T47D (cell line): ENCODE measurements around the gene GAS2.

Experiments
- DNase-seq, 2 experiments: peaks; one replicate each; pipeline versions ENCODE4 v3.0.0 to v3.0.0-alpha.2; 2011 to 2012; ENCODE audit warnings: low read depth in 1 of 2, low spot score in 1 of 2
- JUND ChIP-seq: IDR thresholded peaks from 2 replicates; pipeline ENCODE4 v1.6.1; 2012; ENCODE audit warnings: low read depth
- in situ Hi-C: cut with HindIII; loops from 2 replicates; pipeline ENCODE4 v1.10.0; 2016; ENCODE audit warnings: low sequenced_read_pairs, low pct_unique_long_range_greater_than_20kb

The GAS2 gene

GRCh38 chr11:22753416-22753815 lies 87.0 kb downstream of the GAS2 start:
- TF ChIP-seq JUND = no peak
- in situ Hi-C loops = no loop called here
- DNase-seq = peak in 1 of 2 experiments; percentile 19

GRCh38 chr11:22761066-22761465 lies 94.7 kb downstream of the GAS2 start:
- in situ Hi-C loops = no loop called here
- no peak for DNase-seq
- no peak for TF ChIP-seq JUND

GRCh38 chr11:22763166-22763565 lies 96.8 kb downstream of the GAS2 start:
- TF ChIP-seq JUND = no peak
- DNase-seq = no peak
- in situ Hi-C loops = no loop called here

- in situ Hi-C loops = no loop called here
- no peak for TF ChIP-seq JUND
- no peak for DNase-seq
These were observed 98.3 kb downstream of the GAS2 start for GRCh38 chr11:22764735-22765134.

- TF ChIP-seq JUND = no peak
- no peak for DNase-seq
- in situ Hi-C loops = no loop called here
These were observed 101.9 kb downstream of the GAS2 start for GRCh38 chr11:22768281-22768680.

- TF ChIP-seq JUND = no peak
- in situ Hi-C loops = no loop called here
These were observed 102.7 kb downstream of the GAS2 start for GRCh38 chr11:22769081-22769480.

GRCh38 chr11:22774716-22775115 lies 108.3 kb downstream of the GAS2 start:
- in situ Hi-C loops = no loop called here
- DNase-seq = no peak
- TF ChIP-seq JUND = no peak

More at GRCh38 chr11:22769081-22769480, 102.7 kb downstream of the GAS2 start:
- DNase-seq = no peak

- in situ Hi-C loops = no loop called here
These were observed 108.8 kb downstream of the GAS2 start for GRCh38 chr11:22775248-22775647.

GRCh38 chr11:22778642-22779041 lies 112.2 kb downstream of the GAS2 start:
- in situ Hi-C loops = no loop called here
- DNase-seq = peak in 1 of 2 experiments; percentile 54

More at GRCh38 chr11:22775248-22775647, 108.8 kb downstream of the GAS2 start:
- no peak for DNase-seq
- no peak for TF ChIP-seq JUND

GRCh38 chr11:22779850-22780249 lies 113.4 kb downstream of the GAS2 start:
- in situ Hi-C loops = no loop called here
- no peak for TF ChIP-seq JUND
- no peak for DNase-seq

More at GRCh38 chr11:22778642-22779041, 112.2 kb downstream of the GAS2 start:
- no peak for TF ChIP-seq JUND

GRCh38 chr11:22780952-22781593 lies 114.7 kb downstream of the GAS2 start:
- no peak for DNase-seq

GRCh38 chr11:22785251-22785650 lies 118.8 kb downstream of the GAS2 start:
- in situ Hi-C loops = no loop called here
- no peak for TF ChIP-seq JUND
- DNase-seq = no peak

More at GRCh38 chr11:22780952-22781593, 114.7 kb downstream of the GAS2 start:
- in situ Hi-C loops = no loop called here
- no peak for TF ChIP-seq JUND

- no peak for TF ChIP-seq JUND
- DNase-seq = no peak
- in situ Hi-C loops = no loop called here
These were observed 120.1 kb downstream of the GAS2 start for GRCh38 chr11:22786475-22786874.

- in situ Hi-C loops = no loop called here
- no peak for TF ChIP-seq JUND
- no peak for DNase-seq
These were observed 120.6 kb downstream of the GAS2 start for GRCh38 chr11:22787055-22787454.
